ENCODE results near the gene TAOK2. TPM values are rescaled to one million over a fixed set of nuclear protein-coding genes. Genes with fewer than 3 reads are reported as not detected.

TAOK2 gene
- total and polyA plus RNA-seq, 2 of the 13 experiments (the other 11 are each of a cell fraction or from before 2014, with no cell fraction given): 17.4 to 43.2 TPM

GRCh38 chr16:29925781-29926710 lies 47.6 kb upstream of the TAOK2 start, which contains the start of gene KCTD13 (continued):
- TF ChIP-seq MYC (CRISPR knock-in tag; IDR thresholded peaks at IDR 0.05; ENCODE audit: borderline replicate concordance) (peak; percentile 77), WIZ (CRISPR knock-in tag; IDR thresholded peaks at IDR 0.05) (peak; percentile 83; the same call in 1 of the 2 replicates), TFAP4 (IDR thresholded peaks at IDR 0.05; ENCODE audit: borderline replicate concordance, low read depth) (no peak; the same call in 1 of the 2 replicates), PPARG (CRISPR knock-in tag; conservative IDR thresholded peaks at IDR 0.05) (peak; percentile 38), ZNF704 (CRISPR knock-in tag; IDR thresholded peaks at IDR 0.05; ENCODE audit: borderline replicate concordance) (peak; percentile 97), ZNF281 (CRISPR knock-in tag; IDR thresholded peaks at IDR 0.05; ENCODE audit: borderline replicate concordance) (peak; percentile 50; the same call in 1 of the 2 replicates)
- TF ChIP-seq, protein P1, sequence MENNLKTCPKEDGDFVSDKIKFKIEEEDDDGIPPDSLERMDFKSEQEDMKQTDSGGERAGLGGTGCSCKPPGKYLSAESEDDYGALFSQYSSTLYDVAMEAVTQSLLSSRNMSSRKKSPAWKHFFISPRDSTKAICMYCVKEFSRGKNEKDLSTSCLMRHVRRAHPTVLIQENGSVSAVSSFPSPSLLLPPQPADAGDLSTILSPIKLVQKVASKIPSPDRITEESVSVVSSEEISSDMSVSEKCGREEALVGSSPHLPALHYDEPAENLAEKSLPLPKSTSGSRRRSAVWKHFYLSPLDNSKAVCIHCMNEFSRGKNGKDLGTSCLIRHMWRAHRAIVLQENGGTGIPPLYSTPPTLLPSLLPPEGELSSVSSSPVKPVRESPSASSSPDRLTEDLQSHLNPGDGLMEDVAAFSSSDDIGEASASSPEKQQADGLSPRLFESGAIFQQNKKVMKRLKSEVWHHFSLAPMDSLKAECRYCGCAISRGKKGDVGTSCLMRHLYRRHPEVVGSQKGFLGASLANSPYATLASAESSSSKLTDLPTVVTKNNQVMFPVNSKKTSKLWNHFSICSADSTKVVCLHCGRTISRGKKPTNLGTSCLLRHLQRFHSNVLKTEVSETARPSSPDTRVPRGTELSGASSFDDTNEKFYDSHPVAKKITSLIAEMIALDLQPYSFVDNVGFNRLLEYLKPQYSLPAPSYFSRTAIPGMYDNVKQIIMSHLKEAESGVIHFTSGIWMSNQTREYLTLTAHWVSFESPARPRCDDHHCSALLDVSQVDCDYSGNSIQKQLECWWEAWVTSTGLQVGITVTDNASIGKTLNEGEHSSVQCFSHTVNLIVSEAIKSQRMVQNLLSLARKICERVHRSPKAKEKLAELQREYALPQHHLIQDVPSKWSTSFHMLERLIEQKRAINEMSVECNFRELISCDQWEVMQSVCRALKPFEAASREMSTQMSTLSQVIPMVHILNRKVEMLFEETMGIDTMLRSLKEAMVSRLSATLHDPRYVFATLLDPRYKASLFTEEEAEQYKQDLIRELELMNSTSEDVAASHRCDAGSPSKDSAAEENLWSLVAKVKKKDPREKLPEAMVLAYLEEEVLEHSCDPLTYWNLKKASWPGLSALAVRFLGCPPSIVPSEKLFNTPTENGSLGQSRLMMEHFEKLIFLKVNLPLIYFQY (CRISPR knock-in tag; IDR thresholded peaks at IDR 0.05; ENCODE audit: borderline replicate concordance): no peak; the same call in 1 of the 2 replicates
- TF ChIP-seq, protein P2, sequence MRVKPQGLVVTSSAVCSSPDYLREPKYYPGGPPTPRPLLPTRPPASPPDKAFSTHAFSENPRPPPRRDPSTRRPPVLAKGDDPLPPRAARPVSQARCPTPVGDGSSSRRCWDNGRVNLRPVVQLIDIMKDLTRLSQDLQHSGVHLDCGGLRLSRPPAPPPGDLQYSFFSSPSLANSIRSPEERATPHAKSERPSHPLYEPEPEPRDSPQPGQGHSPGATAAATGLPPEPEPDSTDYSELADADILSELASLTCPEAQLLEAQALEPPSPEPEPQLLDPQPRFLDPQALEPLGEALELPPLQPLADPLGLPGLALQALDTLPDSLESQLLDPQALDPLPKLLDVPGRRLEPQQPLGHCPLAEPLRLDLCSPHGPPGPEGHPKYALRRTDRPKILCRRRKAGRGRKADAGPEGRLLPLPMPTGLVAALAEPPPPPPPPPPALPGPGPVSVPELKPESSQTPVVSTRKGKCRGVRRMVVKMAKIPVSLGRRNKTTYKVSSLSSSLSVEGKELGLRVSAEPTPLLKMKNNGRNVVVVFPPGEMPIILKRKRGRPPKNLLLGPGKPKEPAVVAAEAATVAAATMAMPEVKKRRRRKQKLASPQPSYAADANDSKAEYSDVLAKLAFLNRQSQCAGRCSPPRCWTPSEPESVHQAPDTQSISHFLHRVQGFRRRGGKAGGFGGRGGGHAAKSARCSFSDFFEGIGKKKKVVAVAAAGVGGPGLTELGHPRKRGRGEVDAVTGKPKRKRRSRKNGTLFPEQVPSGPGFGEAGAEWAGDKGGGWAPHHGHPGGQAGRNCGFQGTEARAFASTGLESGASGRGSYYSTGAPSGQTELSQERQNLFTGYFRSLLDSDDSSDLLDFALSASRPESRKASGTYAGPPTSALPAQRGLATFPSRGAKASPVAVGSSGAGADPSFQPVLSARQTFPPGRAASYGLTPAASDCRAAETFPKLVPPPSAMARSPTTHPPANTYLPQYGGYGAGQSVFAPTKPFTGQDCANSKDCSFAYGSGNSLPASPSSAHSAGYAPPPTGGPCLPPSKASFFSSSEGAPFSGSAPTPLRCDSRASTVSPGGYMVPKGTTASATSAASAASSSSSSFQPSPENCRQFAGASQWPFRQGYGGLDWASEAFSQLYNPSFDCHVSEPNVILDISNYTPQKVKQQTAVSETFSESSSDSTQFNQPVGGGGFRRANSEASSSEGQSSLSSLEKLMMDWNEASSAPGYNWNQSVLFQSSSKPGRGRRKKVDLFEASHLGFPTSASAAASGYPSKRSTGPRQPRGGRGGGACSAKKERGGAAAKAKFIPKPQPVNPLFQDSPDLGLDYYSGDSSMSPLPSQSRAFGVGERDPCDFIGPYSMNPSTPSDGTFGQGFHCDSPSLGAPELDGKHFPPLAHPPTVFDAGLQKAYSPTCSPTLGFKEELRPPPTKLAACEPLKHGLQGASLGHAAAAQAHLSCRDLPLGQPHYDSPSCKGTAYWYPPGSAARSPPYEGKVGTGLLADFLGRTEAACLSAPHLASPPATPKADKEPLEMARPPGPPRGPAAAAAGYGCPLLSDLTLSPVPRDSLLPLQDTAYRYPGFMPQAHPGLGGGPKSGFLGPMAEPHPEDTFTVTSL (CRISPR knock-in tag; IDR thresholded peaks at IDR 0.05; ENCODE audit: borderline replicate concordance): peak; percentile 78

Measured in HepG2 (cell line).